Kidney epithelial cell (primary cell): Measurements from ENCODE around the gene PAM. TPM values are rescaled to one million over a fixed set of nuclear protein-coding genes. Genes with fewer than 3 reads are reported as not detected.

Source experiments
- DNase-seq: peaks from one replicate; pipeline ENCODE4 v3.0.0-alpha.2; 2010; ENCODE audit warnings: low read depth
- H3K27me3 ChIP-seq: 2 replicates; pipeline ENCODE4 v1.6.0; 2011; ENCODE audit warnings: low read length; ENCODE audit not compliant: control insufficient read depth, insufficient read depth
- H3K36me3 ChIP-seq: 2 replicates; pipeline ENCODE4 v1.5.1; 2011; ENCODE audit warnings: low read length; ENCODE audit not compliant: control insufficient read depth, insufficient read depth
- H3K4me3 ChIP-seq: 2 replicates; pipeline ENCODE4 v1.5.1; 2011; ENCODE audit warnings: low read depth, mild to moderate bottlenecking, control low read depth, low read length
- total RNA-seq: library from RNA; depleted of rRNA; stranded (reverse); fragments of >200 nt; gene quantifications from 2 replicates; pipeline ENCODE4 v1.2.3, GENCODE V29; 2015
- TF ChIP-seq, protein P1 (sequence below): IDR thresholded peaks from 2 replicates; pipeline ENCODE4 v1.5.1; 2011; ENCODE audit warnings: mild to moderate bottlenecking, moderate library complexity, low read length, control low read depth, inconsistent platforms; ENCODE audit not compliant: insufficient read depth, poor library complexity, severe bottlenecking

The PAM gene
- total RNA-seq, 1 donor from 2014 or later = 95.9 TPM

DNA sequence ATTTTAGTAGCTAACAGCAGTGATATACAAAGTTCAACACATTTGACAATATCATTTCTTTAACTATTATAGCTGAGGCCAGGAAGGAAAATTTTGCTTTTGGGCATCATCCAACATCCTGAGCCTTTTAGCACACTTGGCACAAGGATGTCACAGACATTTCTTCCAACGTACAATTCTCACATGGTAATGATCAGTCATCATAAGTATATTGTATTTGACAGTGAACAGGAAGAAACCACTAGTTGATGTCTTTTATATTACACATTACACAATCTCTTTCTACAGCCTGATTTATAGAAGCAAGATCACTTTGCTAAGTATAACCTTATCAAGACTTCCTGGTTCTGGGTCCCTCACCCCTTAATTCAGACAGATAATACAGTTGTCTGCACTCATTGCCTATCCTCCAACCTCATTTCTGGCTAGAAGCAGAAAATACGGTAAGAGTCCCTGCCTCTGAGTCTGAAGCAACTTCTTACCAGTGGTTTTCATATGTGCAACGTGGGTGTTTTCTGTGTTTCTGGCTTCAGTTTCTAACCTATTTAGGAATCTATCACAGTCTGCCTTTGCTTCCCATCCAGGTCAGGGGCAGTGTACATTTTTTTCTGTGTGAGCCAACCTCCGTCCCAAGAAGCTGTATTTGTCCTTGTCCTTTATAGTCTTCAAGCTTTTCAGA is 167.8 kb downstream of the PAM start:
- Histone ChIP-seq H3K4me3 (no peak overlapping the region), H3K36me3 (peaks cover 2% of the 10 kb centered on the region), H3K27me3 (no peaks in the 10 kb centered on the region)
- no peak for DNase-seq
- TF ChIP-seq, protein P1, sequence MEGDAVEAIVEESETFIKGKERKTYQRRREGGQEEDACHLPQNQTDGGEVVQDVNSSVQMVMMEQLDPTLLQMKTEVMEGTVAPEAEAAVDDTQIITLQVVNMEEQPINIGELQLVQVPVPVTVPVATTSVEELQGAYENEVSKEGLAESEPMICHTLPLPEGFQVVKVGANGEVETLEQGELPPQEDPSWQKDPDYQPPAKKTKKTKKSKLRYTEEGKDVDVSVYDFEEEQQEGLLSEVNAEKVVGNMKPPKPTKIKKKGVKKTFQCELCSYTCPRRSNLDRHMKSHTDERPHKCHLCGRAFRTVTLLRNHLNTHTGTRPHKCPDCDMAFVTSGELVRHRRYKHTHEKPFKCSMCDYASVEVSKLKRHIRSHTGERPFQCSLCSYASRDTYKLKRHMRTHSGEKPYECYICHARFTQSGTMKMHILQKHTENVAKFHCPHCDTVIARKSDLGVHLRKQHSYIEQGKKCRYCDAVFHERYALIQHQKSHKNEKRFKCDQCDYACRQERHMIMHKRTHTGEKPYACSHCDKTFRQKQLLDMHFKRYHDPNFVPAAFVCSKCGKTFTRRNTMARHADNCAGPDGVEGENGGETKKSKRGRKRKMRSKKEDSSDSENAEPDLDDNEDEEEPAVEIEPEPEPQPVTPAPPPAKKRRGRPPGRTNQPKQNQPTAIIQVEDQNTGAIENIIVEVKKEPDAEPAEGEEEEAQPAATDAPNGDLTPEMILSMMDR = no peak

DNA sequence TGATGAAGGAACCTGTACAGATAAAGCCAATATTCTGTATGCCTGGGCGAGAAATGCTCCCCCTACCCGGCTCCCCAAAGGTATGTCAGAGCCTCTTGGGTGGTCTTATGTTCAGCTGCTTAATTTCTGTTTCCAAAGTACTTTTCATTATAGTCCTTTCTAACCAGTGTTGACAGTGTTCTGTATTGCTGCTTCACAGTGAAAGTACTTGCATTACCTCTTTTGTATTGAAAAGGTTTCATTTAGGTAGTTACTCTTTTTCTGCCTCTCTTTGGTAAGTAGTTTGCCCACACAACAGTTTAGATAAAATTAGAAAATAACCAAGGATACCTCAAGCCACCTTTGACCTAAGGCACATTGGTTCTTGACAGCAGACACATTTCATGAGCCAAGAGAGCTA is 169.9 kb downstream of the PAM start:
- TF ChIP-seq, protein P1 = no peak
- Histone ChIP-seq H3K4me3 (no peak overlapping the region), H3K27me3 (no peaks in the 10 kb centered on the region), H3K36me3 (peaks cover 2% of the 10 kb centered on the region)
- no peak for DNase-seq

DNA sequence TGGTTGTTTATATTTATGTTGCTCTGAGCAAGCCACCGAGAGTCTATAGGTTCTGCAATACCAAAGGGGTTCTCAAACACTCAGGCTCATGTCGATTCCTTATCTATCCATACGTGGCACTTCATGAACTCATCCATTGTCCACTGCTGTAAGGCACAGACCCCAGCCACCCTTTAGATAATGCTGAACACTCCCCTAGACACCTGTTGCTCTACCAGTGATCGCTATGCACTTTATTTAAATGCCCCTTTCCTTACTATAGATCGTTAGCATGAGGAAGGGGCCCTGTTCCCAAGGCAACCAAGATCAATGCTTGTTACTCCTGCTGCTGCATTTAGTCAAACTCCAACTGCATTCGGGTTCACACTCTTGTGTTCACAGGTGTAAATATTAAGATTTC is 171.9 kb downstream of the PAM start:
- no peaks in the 10 kb centered on the region for H3K27me3 ChIP-seq

DNA sequence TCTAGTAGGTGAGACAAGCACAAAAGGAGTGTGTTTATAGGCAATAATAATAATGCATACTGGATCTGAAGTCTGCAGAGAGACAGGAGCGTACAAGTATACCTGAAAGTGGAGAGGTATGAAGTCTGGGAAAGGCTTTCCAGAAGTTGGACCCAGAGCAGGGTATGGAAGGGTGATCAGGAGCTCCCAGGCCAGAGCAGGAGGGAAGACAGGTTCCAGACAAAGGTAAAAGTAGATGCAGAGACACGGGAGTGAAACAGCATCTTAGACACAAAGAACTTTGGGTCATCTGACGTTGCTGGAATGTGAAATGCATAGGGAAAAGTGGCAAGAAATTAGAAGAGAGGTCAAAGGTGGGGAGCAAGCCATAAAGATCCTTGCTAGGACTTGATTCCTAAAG is 175.1 kb downstream of the PAM start:
- no peaks in the 10 kb centered on the region for H3K27me3 ChIP-seq
- no peak for DNase-seq
- TF ChIP-seq, protein P1 = no peak
- H3K36me3 ChIP-seq = peaks cover 2% of the 10 kb centered on the region
- no peak overlapping the region for H3K4me3 ChIP-seq

More for the DNA sequence above, 171.9 kb downstream of the PAM start:
- TF ChIP-seq, protein P1 = no peak
- peaks cover 2% of the 10 kb centered on the region for H3K36me3 ChIP-seq
- no peak overlapping the region for H3K4me3 ChIP-seq
- no peak for DNase-seq

DNA sequence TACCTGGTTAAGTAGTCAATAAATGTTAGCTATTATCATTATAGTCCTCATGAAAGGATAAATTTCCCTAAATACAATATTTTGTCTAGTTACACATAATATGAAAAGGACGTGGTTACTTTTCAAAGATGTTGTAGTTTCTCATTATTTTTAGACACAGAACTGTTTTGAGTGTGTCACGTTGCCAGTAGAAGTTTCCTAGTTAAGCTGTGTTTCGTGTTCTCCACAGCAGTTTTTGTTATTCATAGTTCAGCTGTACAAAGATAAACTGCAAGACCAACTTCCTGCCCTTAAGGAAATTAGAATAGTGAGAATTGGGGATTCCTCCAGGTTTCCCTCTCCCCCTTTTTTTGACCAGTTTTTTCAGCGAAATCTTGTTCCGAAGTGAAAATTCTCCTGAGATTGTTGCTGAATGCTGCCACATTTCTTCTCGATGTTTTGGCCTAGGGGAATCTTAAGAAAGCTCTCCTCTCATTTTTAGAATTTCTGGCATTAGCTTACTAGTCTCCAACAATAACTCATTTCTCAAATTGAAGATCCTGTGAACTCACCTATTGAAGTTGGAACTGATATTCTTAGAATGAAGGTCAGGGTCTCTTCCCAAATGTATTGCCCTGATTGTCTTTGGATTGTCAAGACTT is 176.1 kb downstream of the PAM start:
- DNase-seq = no peak
- TF ChIP-seq, protein P1 = no peak
- no peak overlapping the region for H3K4me3 ChIP-seq
- peaks cover 2% of the 10 kb centered on the region for H3K36me3 ChIP-seq
- H3K27me3 ChIP-seq = no peaks in the 10 kb centered on the region
